ENCODE results near the gene CXXC5. TPM values are rescaled to one million over a fixed set of nuclear protein-coding genes. Genes with fewer than 3 reads are reported as not detected.

The CXXC5 gene
- polyA plus RNA-seq, 1 of the 3 experiments (the other 2 are of a cell fraction) = 47.4 TPM

GRCh38 chr5:139651043-139651834, 3.1 kb downstream of the CXXC5 start:
- Histone ChIP-seq H3K36me3 (replicated peaks in 1 of 2; ENCODE audit: control insufficient read depth in 1 of 2, insufficient read depth in 2 of 2, low read length in 1 of 2) (peaks cover 0 to 4% of the 10 kb centered on the region in 2 experiments), H3K27ac (ENCODE audit: low read depth in 2 of 2, low read length in 1 of 2) (peak overlapping the region; percentile 78 to 96), H2AFZ (ENCODE audit: low read depth) (no peak overlapping the region), H3K4me1 (ENCODE audit: control insufficient read depth in 1 of 2, insufficient read depth in 2 of 2, low read depth in 1 of 2, low read length in 1 of 2) (peaks cover 45 to 66% of the 10 kb centered on the region in 2 experiments), H3K79me2 (ENCODE audit: insufficient read depth) (peaks cover 85% of the 10 kb centered on the region), H3K9me3 (no peaks in the 10 kb centered on the region), H3K4me2 (peak overlapping the region; percentile 98), H4K20me1 (ENCODE audit: insufficient read depth) (peaks cover 45% of the 10 kb centered on the region), H3K9me2 (no peaks in the 10 kb centered on the region), H3K27me3 (ENCODE audit: insufficient read depth) (no peaks in the 10 kb centered on the region), H3K4me3 (ENCODE audit: low read depth in 2 of 2, low read length in 1 of 2) (peak overlapping the region; percentile 91 to 93), H3F3A (replicated peaks; ENCODE audit: insufficient read depth) (peaks cover 39% of the 10 kb centered on the region), H3K9ac (peak overlapping the region; percentile 85)
- CTCF ChIA-PET = interaction anchor here (0.9 to 20.6 kb wide), 16 partner anchors 9 to 124 kb away, joined by 3 to 238 read pairs (median 6); no protein-coding TSS in a partner anchor
- WGBS (ENCODE audit: low lambda C conversion rate) = 18% methylated on average over 13 of the region's 14 CpGs
- TF ChIP-seq, protein P1, sequence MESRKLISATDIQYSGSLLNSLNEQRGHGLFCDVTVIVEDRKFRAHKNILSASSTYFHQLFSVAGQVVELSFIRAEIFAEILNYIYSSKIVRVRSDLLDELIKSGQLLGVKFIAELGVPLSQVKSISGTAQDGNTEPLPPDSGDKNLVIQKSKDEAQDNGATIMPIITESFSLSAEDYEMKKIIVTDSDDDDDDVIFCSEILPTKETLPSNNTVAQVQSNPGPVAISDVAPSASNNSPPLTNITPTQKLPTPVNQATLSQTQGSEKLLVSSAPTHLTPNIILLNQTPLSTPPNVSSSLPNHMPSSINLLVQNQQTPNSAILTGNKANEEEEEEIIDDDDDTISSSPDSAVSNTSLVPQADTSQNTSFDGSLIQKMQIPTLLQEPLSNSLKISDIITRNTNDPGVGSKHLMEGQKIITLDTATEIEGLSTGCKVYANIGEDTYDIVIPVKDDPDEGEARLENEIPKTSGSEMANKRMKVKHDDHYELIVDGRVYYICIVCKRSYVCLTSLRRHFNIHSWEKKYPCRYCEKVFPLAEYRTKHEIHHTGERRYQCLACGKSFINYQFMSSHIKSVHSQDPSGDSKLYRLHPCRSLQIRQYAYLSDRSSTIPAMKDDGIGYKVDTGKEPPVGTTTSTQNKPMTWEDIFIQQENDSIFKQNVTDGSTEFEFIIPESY (IDR thresholded peaks at IDR 0.05; ENCODE audit: borderline replicate concordance, low read depth) = no peak
- TF ChIP-seq TAF1 (IDR thresholded peaks at IDR 0.05; ENCODE audit: borderline replicate concordance, low read depth, low read length) = no peak
- TF ChIP-seq ELF1 (IDR thresholded peaks at IDR 0.05) = no peak
- no peak for TF ChIP-seq USF2 (IDR thresholded peaks at IDR 0.05; ENCODE audit: borderline replicate concordance, low read depth, low read length)
- no peak for TF ChIP-seq EZH2phosphoT487 (IDR thresholded peaks at IDR 0.05; ENCODE audit: borderline replicate concordance, low read depth)
- no peak for TF ChIP-seq POLR2AphosphoS5 (IDR thresholded peaks at IDR 0.05; ENCODE audit: low read depth, low read length)
- no peak for TF ChIP-seq SMC3 (IDR thresholded peaks at IDR 0.05; ENCODE audit: low read depth, low read length)
- TF ChIP-seq, protein P2, sequence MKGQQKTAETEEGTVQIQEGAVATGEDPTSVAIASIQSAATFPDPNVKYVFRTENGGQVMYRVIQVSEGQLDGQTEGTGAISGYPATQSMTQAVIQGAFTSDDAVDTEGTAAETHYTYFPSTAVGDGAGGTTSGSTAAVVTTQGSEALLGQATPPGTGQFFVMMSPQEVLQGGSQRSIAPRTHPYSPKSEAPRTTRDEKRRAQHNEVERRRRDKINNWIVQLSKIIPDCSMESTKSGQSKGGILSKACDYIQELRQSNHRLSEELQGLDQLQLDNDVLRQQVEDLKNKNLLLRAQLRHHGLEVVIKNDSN (IDR thresholded peaks at IDR 0.05; ENCODE audit: borderline replicate concordance, low read depth) = peak; percentile 79; the same call in 1 of the 2 replicates
- TF ChIP-seq EP300 (IDR thresholded peaks at IDR 0.05; ENCODE audit: borderline replicate concordance in 1 of 2, low read depth in 1 of 2, low read length in 1 of 2) = peak in 1 of 2 experiments; percentile 29; a peak in 1 of 4 replicates
- TF ChIP-seq CHD2 (IDR thresholded peaks at IDR 0.05; ENCODE audit: low read length, partially characterized antibody) = peak; percentile 39
- TF ChIP-seq, protein P3, sequence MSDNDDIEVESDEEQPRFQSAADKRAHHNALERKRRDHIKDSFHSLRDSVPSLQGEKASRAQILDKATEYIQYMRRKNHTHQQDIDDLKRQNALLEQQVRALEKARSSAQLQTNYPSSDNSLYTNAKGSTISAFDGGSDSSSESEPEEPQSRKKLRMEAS (IDR thresholded peaks at IDR 0.05; ENCODE audit: low read depth) = 0 out of 2 replicates have a peak, but pooled peaks have one; percentile 52
- TF ChIP-seq GATA2 (CRISPR knock-in tag; IDR thresholded peaks at IDR 0.05) = no peak; the same call in none of the 2 replicates
- no peak for TF ChIP-seq SIN3A (IDR thresholded peaks at IDR 0.05; ENCODE audit: borderline replicate concordance, low read depth, low read length)
- peak; percentile 54 for TF ChIP-seq MXI1 (IDR thresholded peaks at IDR 0.05; ENCODE audit: low read depth, low read length)
- peak; percentile 26; the same call in 1 of the 2 replicates for TF ChIP-seq TCF12 (IDR thresholded peaks at IDR 0.05)
- TF ChIP-seq FOXM1 (IDR thresholded peaks at IDR 0.05; ENCODE audit: low read depth) = no peak
- TF ChIP-seq FOXJ3 (CRISPR knock-in tag; IDR thresholded peaks at IDR 0.05) = peak; percentile 42; the same call in 1 of the 2 replicates
- no peak for TF ChIP-seq TEAD4 (IDR thresholded peaks at IDR 0.05; ENCODE audit: borderline replicate concordance, insufficient read depth)
- no peak for TF ChIP-seq NRF1 (IDR thresholded peaks at IDR 0.05; ENCODE audit: low read depth, low read length)
- TF ChIP-seq RCOR1 (IDR thresholded peaks at IDR 0.05; ENCODE audit: low read length) = peak; percentile 70
- peak; percentile 79 for DNase-seq
- POLR2A ChIA-PET = interaction anchor here (0.7 to 6.9 kb wide), 8 partner anchors 10 to 112 kb away, joined by 4 to 130 read pairs (median 16); no protein-coding TSS in a partner anchor
